Endometrial microvascular endothelial cells (primary cell): ENCODE results near the gene IGSF8. TPM values are rescaled to one million over a fixed set of nuclear protein-coding genes. Genes with fewer than 3 reads are reported as not detected.

Experiments
- in situ Hi-C: cut with HindIII; loops from 2 replicates; pipeline ENCODE4 v1.10.0; 2017; ENCODE audit warnings: low sequenced_read_pairs, low pct_unique_long_range_greater_than_20kb; ENCODE audit errors: inconsistent ontology term
- total RNA-seq: library from RNA; depleted of rRNA; stranded (reverse); fragments of >200 nt; gene quantifications from one replicate; pipeline ENCODE4 v1.2.3, GENCODE V29; 2015; ENCODE audit errors: inconsistent ontology term

Gene IGSF8
- total RNA-seq, 1 donor from 2014 or later = 6.0 TPM

DNA sequence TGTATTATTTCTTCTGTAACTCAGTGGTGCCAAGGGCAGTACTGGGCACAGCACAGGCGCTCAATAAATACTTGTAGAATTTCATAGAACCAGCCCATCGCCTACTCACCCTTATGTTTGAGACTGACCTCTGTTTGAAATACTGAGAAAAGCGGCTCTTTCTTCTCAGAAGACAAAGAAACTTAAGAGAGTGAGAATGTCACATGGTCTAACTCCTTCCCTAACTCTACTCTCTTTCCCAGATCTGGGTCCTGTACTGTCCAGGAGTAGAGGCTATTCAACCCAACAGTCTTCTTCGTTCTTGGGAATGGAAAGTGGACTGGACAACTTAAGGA lies 4.2 kb downstream of the IGSF8 start:
- in situ Hi-C loops = no loop called here

DNA sequence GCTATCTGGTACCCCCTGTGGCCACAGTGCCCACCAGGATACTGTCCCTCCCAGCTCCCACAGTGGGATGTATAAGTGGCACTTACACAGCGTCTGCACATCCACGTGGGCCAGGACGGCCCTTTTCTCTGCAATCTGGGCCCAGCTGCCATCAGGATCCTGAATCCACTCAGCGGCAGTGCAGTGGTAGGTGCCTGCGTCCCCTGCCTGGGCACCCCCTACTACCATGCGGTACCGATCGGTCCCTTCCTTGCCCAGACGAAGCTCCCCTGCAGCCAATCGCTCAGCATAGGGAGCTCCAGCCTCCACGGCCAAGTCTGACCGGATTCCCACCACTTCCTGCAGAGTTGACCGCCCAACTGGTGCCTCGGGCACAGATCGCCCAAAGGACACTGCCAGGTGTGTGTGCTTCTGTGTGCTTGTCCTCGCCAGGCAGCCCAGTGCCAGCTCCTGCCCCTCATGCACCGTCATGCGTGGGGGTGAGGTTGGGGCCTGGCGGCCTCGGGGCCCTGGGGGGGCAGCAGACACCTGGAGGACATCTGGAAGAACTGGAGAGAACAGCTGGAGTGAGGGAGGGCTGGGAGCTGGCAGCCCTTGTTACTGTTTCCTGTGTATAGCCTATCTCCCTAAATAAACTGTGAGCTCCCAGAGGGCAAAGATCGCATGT lies 4.7 kb downstream of the IGSF8 start:
- in situ Hi-C loops = no loop called here

DNA sequence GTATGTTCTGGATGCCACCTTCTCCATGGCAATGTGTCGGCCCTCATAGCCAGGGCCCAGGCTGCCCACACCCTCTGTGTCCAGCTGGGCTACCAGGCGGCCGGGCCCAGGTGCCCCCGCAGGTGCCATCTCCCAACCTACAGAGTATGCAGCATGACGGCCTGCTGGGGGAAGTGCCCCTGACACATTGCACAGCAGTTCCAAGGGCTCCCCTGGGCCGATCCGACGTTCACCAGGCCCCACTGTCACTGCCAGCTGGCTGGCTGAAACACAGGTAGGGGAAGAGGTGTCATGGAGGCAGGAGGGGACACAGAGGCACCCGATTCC lies 5.4 kb downstream of the IGSF8 start:
- in situ Hi-C loops = no loop called here

DNA sequence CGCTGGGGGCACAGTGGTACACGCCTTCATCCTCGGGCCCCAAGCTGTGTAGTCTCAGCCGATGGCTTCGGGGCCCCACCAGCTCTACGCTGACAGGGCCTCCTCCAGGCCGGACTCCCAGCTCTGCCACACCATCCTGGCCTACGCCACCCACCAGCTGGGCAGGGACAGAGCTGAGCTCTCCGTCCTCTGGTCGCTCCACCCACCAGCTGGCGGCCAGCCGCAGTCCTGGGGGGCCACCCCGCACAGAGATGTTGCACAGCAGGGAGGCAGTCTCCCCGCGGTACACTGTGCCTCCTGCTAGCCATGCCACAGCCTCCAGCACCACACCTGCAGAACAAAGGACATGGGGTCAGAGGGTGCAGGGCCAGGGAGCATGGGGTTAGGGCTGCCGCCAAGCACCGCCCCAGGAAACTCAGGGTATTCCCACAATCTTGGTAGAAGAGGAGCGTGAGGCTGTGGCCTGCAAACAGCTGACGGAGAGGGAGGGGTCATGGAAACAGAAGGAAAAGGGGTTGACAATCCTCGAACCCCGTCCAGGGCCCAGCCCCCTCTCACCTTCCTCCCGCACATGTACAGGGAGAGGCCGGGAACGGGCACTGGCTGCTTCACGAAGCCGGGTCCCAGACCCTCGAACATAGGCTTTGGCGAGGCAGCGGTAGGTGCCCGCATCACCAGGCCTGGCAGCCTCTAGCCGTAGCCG lies 5.9 kb downstream of the IGSF8 start:
- in situ Hi-C loops = no loop called here

DNA sequence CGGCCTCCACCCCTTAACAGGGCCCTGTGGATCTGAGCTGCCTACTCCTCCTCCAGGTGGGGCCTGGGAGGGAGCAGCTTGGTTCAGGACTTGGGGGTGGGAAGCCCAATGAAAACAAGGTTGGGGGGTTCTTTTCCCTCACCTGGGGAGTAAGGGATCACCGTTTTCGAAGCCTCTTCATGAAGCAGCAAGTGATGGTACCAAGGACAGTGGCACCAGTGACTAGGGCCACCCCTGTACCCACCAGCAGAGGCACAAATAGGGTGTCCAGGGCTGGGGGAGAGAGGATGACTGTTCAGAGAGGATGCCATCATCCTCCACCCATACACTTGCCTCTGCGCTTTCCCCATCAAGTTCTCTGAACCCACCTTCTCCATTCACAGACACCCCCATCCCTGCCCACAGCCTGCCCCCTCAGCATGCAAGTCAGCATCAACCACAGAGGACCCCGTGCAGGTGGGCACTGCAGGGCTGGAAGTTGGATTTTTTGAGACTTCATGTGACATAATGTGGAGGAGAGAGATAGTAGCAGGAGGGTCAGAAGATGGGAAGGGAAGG lies 6.7 kb downstream of the IGSF8 start:
- in situ Hi-C loops = no loop called here

DNA sequence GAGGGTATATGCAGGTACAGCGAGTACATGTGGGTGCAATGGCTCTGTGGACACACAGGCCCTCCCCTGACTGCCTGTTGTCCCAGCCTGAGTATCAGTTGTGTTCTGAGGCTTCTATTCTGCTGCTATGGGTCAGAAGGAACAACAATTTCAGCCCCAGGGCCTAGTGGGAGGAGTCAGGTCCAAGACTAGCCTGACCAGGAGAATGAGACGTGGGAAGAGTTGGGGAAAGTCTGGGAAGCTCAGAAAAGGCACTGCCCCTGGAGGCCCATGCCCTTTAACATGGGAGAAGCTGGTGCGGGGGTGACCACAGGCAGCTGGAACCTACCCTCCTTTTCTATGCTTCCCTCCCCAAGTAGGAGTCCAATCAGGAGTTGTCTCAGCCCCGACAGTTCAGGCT lies 7.7 kb downstream of the IGSF8 start:
- in situ Hi-C loops = no loop called here

DNA sequence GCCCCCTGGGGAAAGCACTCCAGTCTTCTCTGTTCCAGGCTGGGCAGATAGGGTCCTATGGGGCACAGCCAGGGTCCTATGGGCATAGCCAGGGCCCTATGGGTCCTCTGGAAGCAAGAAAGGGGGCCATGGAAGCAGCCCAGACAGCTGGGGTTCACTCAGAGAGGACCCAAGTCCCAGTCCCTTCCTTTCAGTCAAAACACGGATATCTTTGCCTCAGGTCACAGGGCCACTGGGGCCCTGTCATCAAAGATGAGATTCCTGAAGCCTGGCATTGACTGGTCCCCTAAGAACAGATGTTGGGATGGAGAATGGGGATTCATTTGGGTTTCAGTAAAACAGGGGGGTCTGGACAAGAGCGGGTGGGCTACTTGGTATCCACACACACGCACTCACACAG lies 8.5 kb downstream of the IGSF8 start:
- in situ Hi-C loops = no loop called here

DNA sequence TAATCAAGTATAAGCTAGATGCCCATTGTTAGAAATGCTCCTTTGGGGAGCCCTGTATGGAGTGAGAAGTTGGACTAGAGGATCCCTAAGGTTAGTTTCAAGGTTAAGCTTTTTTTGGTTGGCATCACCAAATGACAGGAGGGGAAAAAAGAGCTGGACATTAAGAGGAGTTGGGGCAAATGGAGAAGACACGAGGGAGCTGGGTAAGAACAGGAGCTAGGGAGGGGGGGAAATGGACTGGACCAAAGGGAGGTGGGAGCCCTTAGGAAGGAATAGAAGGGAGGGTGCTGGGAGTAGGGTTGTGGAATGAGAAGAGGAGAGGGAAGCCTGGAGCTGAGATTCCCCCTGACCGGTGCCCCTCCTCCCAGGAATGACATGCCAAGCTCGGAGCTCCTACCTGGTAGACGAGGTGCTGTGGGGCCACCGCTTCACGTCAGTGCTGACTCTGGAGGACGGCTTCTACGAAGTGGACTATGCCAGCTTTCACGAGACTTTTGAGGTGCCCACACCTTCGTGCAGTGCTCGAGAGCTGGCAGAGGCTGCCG lies 11.2 kb downstream of the IGSF8 start:
- in situ Hi-C loops = no loop called here

DNA sequence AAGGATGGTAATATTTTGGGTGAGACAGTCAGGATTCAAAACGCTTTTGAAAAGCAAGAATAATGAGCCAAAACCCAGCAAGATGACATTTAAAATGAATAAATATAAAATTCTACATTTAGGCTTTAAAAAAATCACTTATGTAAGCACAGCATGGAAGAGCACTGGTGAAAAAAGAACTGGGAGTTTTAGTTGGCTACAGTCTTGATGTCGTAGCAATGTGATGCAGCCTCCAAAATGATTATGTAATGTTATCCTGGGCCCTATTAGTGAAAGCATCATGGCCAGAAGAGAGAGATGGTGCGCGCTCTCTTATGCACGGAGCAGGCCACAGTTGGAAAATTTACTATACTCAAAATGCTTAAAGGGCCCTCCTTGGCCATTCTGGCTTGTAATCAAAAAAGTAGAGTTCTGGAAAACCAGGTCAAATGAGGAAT lies 11.9 kb downstream of the IGSF8 start:
- in situ Hi-C loops = no loop called here

DNA sequence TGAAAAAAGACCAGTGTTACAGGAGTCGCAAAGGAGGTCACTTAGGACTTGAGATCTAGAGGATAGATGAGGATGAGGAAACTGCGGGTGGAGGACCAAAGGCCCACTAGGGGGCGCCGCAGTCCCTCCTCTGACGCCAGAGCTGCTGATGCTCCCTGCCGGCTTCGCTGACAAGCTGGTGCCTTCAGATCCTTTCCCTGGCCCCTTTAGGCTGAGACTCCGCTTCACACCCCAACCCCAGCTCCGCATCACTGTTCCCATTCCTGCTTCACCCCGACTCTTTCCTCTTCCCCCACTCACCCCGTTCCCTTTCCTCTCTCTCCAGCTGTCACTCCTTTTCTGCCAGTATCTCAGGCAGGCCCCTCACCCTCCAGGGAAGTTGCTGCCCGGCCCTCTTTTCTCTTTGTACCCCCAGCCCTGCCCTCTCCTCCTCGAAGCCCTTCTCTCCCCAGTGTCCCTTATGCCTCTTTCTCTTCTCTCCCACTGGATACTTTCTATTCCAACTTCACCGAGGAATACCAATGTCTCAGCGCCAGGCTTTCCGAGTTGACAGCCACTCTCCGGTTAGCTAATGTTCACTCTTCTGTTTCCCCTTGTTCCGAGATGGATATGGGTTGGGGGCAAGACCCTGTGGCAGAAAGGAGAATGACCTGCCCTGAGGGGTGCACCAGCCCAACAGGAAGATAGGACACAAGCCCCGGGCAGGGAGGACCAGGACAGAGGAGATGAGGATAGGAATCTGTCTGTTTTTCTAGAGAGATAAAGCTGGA lies 12.5 kb downstream of the IGSF8 start:
- in situ Hi-C loops = no loop called here

DNA sequence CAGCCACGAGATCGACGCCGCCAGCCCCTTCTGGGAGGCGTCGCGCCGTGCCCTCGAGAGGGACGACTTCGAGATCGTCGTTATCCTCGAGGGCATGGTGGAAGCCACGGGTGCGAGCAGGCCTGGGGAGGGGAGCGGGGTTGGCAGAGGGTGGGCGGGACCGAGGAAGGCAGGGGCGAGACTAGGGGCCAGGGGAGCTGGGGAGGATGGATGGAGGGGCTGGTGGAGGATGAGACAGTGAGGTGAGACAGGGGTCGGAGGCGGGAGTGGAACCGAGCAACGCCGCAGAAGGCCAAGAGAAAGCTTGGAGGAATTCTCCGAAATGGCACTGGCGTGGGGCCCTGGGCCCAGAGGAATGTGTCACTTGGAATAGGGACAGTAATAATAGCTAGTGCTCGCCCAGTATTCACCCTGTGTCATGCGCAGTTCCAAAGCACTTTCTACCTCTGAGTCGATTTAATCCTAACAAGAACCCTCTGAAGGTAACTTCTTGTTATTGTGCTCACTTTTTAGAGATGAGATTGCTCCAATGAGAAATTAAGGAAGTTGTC lies 13.6 kb downstream of the IGSF8 start:
- in situ Hi-C loops = no loop called here

DNA sequence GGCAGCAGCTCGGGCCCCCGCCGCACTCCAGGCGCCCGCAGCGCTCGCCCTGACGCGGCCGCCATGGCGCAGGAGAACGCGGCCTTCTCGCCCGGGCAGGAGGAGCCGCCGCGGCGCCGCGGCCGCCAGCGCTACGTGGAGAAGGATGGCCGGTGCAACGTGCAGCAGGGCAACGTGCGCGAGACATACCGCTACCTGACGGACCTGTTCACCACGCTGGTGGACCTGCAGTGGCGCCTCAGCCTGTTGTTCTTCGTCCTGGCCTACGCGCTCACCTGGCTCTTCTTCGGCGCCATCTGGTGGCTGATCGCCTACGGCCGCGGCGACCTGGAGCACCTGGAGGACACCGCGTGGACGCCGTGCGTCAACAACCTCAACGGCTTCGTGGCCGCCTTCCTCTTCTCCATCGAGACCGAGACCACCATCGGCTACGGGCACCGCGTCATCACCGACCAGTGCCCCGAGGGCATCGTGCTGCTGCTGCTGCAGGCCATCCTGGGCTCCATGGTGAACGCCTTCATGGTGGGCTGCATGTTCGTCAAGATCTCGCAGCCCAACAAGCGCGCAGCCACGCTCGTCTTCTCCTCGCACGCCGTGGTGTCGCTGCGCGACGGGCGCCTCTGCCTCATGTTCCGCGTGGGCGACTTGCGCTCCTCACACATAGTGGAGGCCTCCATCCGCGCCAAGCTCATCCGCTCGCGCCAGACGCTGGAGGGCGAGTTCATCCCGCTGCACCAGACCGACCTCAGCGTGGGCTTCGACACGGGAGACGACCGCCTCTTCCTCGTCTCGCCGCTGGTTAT lies 14.2 kb downstream of the IGSF8 start:
- in situ Hi-C loops = no loop called here

DNA sequence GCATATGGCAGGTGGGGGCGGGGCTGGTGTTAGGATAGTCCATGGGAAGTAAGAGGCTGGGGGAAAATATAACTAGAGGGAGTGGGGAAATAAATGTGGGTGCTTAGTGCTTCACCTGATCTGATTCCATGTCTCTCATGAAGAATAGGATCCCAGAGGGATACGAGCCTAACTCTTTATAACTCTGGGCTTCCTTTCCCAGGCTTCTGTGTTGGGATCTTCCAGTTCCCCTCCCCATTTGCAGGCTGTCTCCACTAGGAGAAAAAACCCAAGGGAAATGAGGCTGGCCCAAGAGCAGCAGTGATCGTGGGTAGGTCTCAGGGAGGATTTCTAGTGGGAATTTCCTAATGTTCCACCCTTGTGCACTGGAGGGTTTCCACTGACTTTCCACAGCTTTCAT lies 15.5 kb downstream of the IGSF8 start:
- in situ Hi-C loops = no loop called here

DNA sequence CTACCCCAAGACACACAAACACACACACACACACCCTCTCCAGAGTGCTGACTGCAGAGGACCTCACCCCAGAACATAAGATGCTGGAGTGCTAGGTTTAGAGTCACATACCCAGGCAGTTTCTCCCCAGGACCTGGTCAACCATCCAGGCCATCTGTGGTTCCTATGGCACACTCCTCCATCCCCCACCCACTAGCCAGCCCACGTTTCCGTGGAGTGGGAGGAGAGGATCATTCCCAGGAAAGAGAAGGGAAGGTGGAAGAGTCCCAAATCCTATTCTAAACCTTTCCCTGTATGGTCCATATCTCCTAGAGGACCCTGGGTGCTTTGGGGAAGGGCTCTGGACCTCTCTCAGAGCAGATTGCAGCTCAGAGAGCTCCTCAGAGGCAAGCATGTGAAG lies 15.9 kb downstream of the IGSF8 start:
- in situ Hi-C loops = no loop called here

DNA sequence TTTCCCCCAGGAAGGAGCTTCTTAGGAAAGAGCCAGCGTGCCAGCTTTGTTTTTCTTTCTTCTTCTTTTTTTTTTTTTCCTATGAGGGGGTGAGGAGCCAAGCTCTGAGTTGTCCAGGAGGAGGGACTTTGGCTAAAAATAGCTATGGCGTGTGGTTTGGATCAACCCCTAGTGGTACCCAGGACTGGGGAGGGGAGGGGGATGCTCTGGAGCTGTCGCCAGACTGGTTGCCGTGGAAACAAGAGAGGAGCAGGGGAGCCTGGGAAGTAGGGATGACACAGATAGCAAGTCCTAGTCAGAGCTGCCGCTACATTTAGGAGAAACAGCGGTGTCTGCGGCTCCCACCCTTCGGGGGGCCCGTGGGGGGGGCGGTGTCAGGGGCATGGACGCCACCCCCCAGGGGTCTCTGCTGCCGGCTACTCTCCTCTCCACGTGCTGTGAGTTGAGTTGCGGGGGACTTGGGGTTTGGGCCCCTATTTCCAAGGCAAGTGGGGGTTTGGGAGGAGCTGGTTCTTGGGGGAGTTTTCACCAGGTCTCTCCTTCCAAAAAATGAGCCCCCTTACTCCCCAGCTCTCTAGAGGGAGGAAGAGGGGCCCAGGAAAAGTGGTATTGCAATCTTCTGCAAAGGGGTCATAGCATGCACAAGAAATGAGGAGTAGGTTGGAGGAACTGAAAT lies 17.0 kb downstream of the IGSF8 start, which contains the start of gene KCNJ9:
TSS of gene KCNJ9 (plus strand) at position 278 of the 676 bp plus-strand sequence. CDS start 2,493 bp downstream, outside the sequence.
- in situ Hi-C loops = no loop called here

DNA sequence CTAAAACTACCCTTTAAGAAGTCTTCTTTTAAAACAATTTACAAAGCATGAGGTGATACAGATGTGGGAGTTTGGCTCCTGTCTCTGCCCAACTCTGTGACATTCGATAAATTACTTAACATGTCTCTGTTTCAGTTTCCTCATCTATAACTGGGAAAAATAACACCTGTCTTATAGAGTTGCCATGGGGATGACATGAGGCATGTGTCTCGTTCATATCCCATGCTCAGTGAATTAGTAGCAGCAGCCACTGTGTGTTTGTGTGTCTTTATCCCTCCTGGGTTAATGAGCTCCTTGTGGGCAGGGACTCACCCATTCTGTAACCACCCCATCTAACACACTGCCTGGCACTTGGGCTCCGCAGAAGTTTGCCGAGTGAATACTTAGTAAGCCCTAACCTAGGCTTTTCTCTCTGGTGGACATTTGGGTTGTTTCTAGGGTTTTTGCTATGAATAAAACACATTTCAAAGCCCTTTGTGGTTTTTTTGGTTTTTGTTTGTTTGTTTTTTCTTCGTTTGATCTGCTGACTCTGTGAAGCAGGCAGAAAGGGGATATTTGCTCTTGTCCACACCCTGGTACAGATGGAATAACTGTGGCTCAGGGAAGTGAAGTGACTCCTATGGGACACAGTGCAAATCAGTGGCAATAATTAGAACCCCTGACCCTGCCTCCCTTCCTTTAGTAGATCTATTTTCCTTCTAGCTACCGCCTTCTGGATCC lies 17.9 kb downstream of the IGSF8 start:
- in situ Hi-C loops = no loop called here

DNA sequence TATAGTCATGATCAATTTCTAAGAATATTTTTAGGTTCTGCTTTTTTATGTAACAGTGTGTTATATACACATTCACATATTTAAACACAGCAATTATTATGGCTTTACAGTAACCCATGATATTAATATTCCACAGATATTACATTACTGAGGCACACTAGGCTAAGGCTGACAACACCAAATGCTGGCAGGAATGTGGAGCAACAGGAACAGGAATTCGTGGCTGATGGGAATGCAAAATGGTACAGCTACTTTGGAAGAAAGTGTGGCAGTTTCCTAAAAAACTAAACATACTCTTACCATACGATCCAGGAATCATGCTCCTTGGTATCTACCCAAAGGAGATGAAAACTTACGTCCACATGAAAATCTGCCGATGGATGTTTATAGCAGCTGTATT lies 19.0 kb downstream of the IGSF8 start:
- in situ Hi-C loops = no loop called here
